ENCODE results near the gene DAPK2.

Gene DAPK2

GRCh38 chr15:63942486-63943365 is 103.6 kb downstream of the DAPK2 start:
- no peak for DNase-seq (ENCODE audit: low spot score)

- DNase-seq (ENCODE audit: low spot score), result no peak
Measured at GRCh38 chr15:63941698-63942465, 104.4 kb downstream of the DAPK2 start.

- no peak for DNase-seq (ENCODE audit: low spot score)
Measured at GRCh38 chr15:63940966-63941620, 105.2 kb downstream of the DAPK2 start.

- peak; percentile 21 for DNase-seq (ENCODE audit: low spot score)
Measured at GRCh38 chr15:63939531-63940130, 106.7 kb downstream of the DAPK2 start.

GRCh38 chr15:63938486-63939061 is 107.7 kb downstream of the DAPK2 start:
- no peak for DNase-seq (ENCODE audit: low spot score)

GRCh38 chr15:63933522-63933921 is 112.8 kb downstream of the DAPK2 start:
- no peak for DNase-seq (ENCODE audit: low spot score)

GRCh38 chr15:63931556-63931955 is 114.7 kb downstream of the DAPK2 start:
- no peak for DNase-seq (ENCODE audit: low spot score)

GRCh38 chr15:63930034-63930433 is 116.3 kb downstream of the DAPK2 start:
- no peak for DNase-seq (ENCODE audit: low spot score)

GRCh38 chr15:63928185-63928842 is 118.0 kb downstream of the DAPK2 start:
- no peak for DNase-seq (ENCODE audit: low spot score)

GRCh38 chr15:63923993-63924950 is 122.0 kb downstream of the DAPK2 start:
- no peak for DNase-seq (ENCODE audit: low spot score)

GRCh38 chr15:63922916-63923315 is 123.4 kb downstream of the DAPK2 start:
- no peak for DNase-seq (ENCODE audit: low spot score)

- no peak for DNase-seq (ENCODE audit: low spot score)
Measured at GRCh38 chr15:63922261-63922904, 123.9 kb downstream of the DAPK2 start.

GRCh38 chr15:63920504-63921175 is 125.6 kb downstream of the DAPK2 start:
- DNase-seq (ENCODE audit: low spot score), result no peak

GRCh38 chr15:63918901-63919348 is 127.4 kb downstream of the DAPK2 start:
- no peak for DNase-seq (ENCODE audit: low spot score)

GRCh38 chr15:63918317-63918672 is 128.0 kb downstream of the DAPK2 start:
- no peak for DNase-seq (ENCODE audit: low spot score)

GRCh38 chr15:63917588-63918316 is 128.5 kb downstream of the DAPK2 start:
- no peak for DNase-seq (ENCODE audit: low spot score)

GRCh38 chr15:63915873-63916771 is 130.2 kb downstream of the DAPK2 start:
- DNase-seq (ENCODE audit: low spot score), result no peak
